Trophoblast cell (in vitro differentiated cells and primary cell): ENCODE data around the gene PAM.
"Not testable (repeated sequence)": the region's sequence is repeated elsewhere in the genome, so short reads cannot be mapped to it uniquely, and the experiment has no call there.

ENCODE experiments used
- DNase-seq, 2 donors: peaks; one replicate each; pipeline ENCODE4 v3.0.0-alpha.2; 2016
- H2AFZ ChIP-seq: 2 replicates; pipeline ENCODE4 v1.6.1; 2013; ENCODE audit warnings: low read length, moderate library complexity, mild to moderate bottlenecking; ENCODE audit not compliant: insufficient read depth, poor library complexity
- H2AK5ac ChIP-seq: 2 replicates; pipeline ENCODE4 v1.6.1; 2013; ENCODE audit warnings: mild to moderate bottlenecking, low read length
- H2BK120ac ChIP-seq: 2 replicates; pipeline ENCODE4 v1.6.1; 2013; ENCODE audit warnings: low read length, mild to moderate bottlenecking, moderate library complexity; ENCODE audit not compliant: insufficient read depth, poor library complexity
- H2BK12ac ChIP-seq: 2 replicates; pipeline ENCODE4 v1.6.1; 2013; ENCODE audit warnings: mild to moderate bottlenecking, low read length, moderate library complexity
- H2BK5ac ChIP-seq: 2 replicates; pipeline ENCODE4 v1.6.1; 2013; ENCODE audit warnings: low read length, low read depth, moderate library complexity, mild to moderate bottlenecking; ENCODE audit not compliant: poor library complexity
- H3K14ac ChIP-seq: 2 replicates; pipeline ENCODE4 v1.6.1; 2013; ENCODE audit warnings: mild to moderate bottlenecking, low read length
- H3K18ac ChIP-seq: 2 replicates; pipeline ENCODE4 v1.6.1; 2013; ENCODE audit warnings: mild to moderate bottlenecking, low read length
- H3K23ac ChIP-seq: 2 replicates; pipeline ENCODE4 v1.6.1; 2013; ENCODE audit warnings: low read length
- H3K27ac ChIP-seq: 2 replicates; pipeline ENCODE4 v1.5.1; 2013; ENCODE audit warnings: low read depth, mild to moderate bottlenecking, inconsistent platforms, low read length, moderate library complexity
- H3K27me3 ChIP-seq: 2 replicates; pipeline ENCODE4 v1.6.1; 2013; ENCODE audit warnings: inconsistent platforms, mild to moderate bottlenecking, low read length, moderate library complexity; ENCODE audit not compliant: insufficient read depth
- H3K36me3 ChIP-seq, 2 experiments: 1 replicate in 1 of 2; 2 replicates in 1 of 2; pipeline ENCODE4 v1.6.1; 2013; ENCODE audit warnings: low read length in 2 of 2, mild to moderate bottlenecking in 2 of 2, moderate library complexity in 1 of 2; ENCODE audit not compliant: insufficient read depth in 2 of 2, control insufficient read depth in 1 of 2
- H3K4ac ChIP-seq: 2 replicates; pipeline ENCODE4 v1.6.1; 2013; ENCODE audit warnings: low read depth, mild to moderate bottlenecking, low read length, moderate library complexity
- H3K4me1 ChIP-seq, 2 experiments: 1 replicate in 1 of 2; 2 replicates in 1 of 2; pipeline ENCODE4 v1.6.1; 2013; ENCODE audit warnings: low read length in 2 of 2, mild to moderate bottlenecking in 2 of 2, moderate library complexity in 1 of 2; ENCODE audit not compliant: insufficient read depth in 2 of 2, control insufficient read depth in 1 of 2
- H3K4me2 ChIP-seq: 2 replicates; pipeline ENCODE4 v1.6.1; 2013; ENCODE audit warnings: inconsistent platforms, mild to moderate bottlenecking, low read length, moderate library complexity
- H3K4me3 ChIP-seq: 2 replicates; pipeline ENCODE4 v1.5.1; 2013; ENCODE audit warnings: mild to moderate bottlenecking, low read depth, low read length, inconsistent platforms
- H3K79me1 ChIP-seq: one replicate; pipeline ENCODE4 v1.6.1; 2013; ENCODE audit warnings: low read length
- H3K79me2 ChIP-seq: 2 replicates; pipeline ENCODE4 v1.6.1; 2013; ENCODE audit warnings: low read length, mild to moderate bottlenecking; ENCODE audit not compliant: control insufficient read depth, insufficient read depth, poor library complexity
- H3K9ac ChIP-seq: 2 replicates; pipeline ENCODE4 v1.6.1; 2013; ENCODE audit warnings: mild to moderate bottlenecking, low read length
- H3K9me3 ChIP-seq: 2 replicates; pipeline ENCODE4 v1.6.1; 2013; ENCODE audit warnings: low read depth, mild to moderate bottlenecking, control low read depth, inconsistent platforms, low read length; ENCODE audit not compliant: insufficient read depth
- H4K12ac ChIP-seq: 2 replicates; pipeline ENCODE4 v1.6.1; 2013; ENCODE audit warnings: low read depth, mild to moderate bottlenecking, low read length, moderate library complexity
- H4K8ac ChIP-seq: 2 replicates; pipeline ENCODE4 v1.6.1; 2013; ENCODE audit warnings: low read depth, mild to moderate bottlenecking, low read length, moderate library complexity
- H4K91ac ChIP-seq: one replicate; pipeline ENCODE4 v1.6.1; 2013; ENCODE audit warnings: low read depth, mild to moderate bottlenecking, low read length, moderate library complexity
- WGBS: extraction: QIAGEN DNeasy Blood & Tissue Kit; methylation state at CpG from one replicate; pipeline ENCODE4 v1.1.7; 2013; ENCODE audit warnings: missing lambda C conversion rate; ENCODE audit not compliant: insufficient read length, insufficient coverage; ENCODE audit errors: extremely low coverage; 5-methylcytosine and 5-hydroxymethylcytosine counted together

Gene PAM

GRCh38 chr5:103041071-103041676, 286.1 kb downstream of the PAM start:
- peak in 1 of 2 donors; percentile 64 for DNase-seq
- no CpG with 5 or more reads among the region's 4 CpGs for WGBS
- Histone ChIP-seq H4K12ac (no peak overlapping the region), H3K4me1 (no peaks in the 10 kb centered on the region), H3K79me1 (no peaks in the 10 kb centered on the region), H3K79me2 (no peaks in the 10 kb centered on the region), H2BK120ac (no peak overlapping the region), H4K91ac (no peak overlapping the region), H3K9ac (no peak overlapping the region), H2BK5ac (no peak overlapping the region), H3K4me2 (no peak overlapping the region), H2AK5ac (no peak overlapping the region), H2AFZ (no peak overlapping the region), H3K36me3 (no peaks in the 10 kb centered on the region), H4K8ac (no peak overlapping the region), H3K23ac (no peak overlapping the region), H2BK12ac (no peak overlapping the region), H3K4ac (no peak overlapping the region), H3K18ac (no peak overlapping the region), H3K4me3 (no peak overlapping the region), H3K9me3 (no peaks in the 10 kb centered on the region), H3K27ac (no peak overlapping the region), H3K14ac (no peak overlapping the region), H3K27me3 (no peaks in the 10 kb centered on the region)

GRCh38 chr5:103046706-103047105, 291.6 kb downstream of the PAM start:
- not testable (repeated sequence) for H3K27me3 ChIP-seq, H4K8ac ChIP-seq, DNase-seq, H3K23ac ChIP-seq, H3K14ac ChIP-seq, H2AFZ ChIP-seq, H2BK120ac ChIP-seq, H4K12ac ChIP-seq, H3K4ac ChIP-seq, H2BK12ac ChIP-seq, H2AK5ac ChIP-seq, H3K79me1 ChIP-seq, H3K36me3 ChIP-seq, H4K91ac ChIP-seq, H3K4me3 ChIP-seq, H3K9ac ChIP-seq, H3K4me2 ChIP-seq, H3K18ac ChIP-seq, H3K79me2 ChIP-seq, H2BK5ac ChIP-seq, H3K9me3 ChIP-seq, H3K27ac ChIP-seq, H3K4me1 ChIP-seq
- no CpG with 5 or more reads among the region's 22 CpGs for WGBS

- Histone ChIP-seq H3K27me3 (no peaks in the 10 kb centered on the region), H2AFZ (no peak overlapping the region), H3K36me3 (no peaks in the 10 kb centered on the region), H3K18ac (no peak overlapping the region), H3K23ac (no peak overlapping the region), H2BK5ac (no peak overlapping the region), H3K79me2 (no peaks in the 10 kb centered on the region), H3K9ac (no peak overlapping the region), H3K9me3 (no peaks in the 10 kb centered on the region), H2AK5ac (no peak overlapping the region), H4K91ac (no peak overlapping the region), H3K79me1 (peaks cover 2% of the 10 kb centered on the region), H3K27ac (no peak overlapping the region), H2BK12ac (no peak overlapping the region), H2BK120ac (peak overlapping the region; percentile 11), H3K4me2 (no peak overlapping the region), H3K4me3 (no peak overlapping the region), H4K12ac (no peak overlapping the region), H4K8ac (no peak overlapping the region), H3K14ac (no peak overlapping the region), H3K4ac (no peak overlapping the region), H3K4me1 (peaks cover 0 to 1% of the 10 kb centered on the region in 2 experiments)
- no CpG with 5 or more reads among the region's 7 CpGs for WGBS
- DNase-seq: peak; percentile 13 to 70
Observed at GRCh38 chr5:103057208-103058130, 302.4 kb downstream of the PAM start.

- no peak overlapping the region for H3K14ac ChIP-seq
- no peaks in the 10 kb centered on the region for H3K9me3 ChIP-seq
- no peaks in the 10 kb centered on the region for H3K79me2 ChIP-seq
- H4K91ac ChIP-seq: peak overlapping the region; percentile 32
- peaks cover 2% of the 10 kb centered on the region for H3K79me1 ChIP-seq
- H3K9ac ChIP-seq: no peak overlapping the region
- H2BK120ac ChIP-seq: peak overlapping the region; percentile 73
- H3K36me3 ChIP-seq: no peaks in the 10 kb centered on the region
- peaks cover 0 to 1% of the 10 kb centered on the region in 2 experiments for H3K4me1 ChIP-seq
- H3K4me3 ChIP-seq: no peak overlapping the region
- peak overlapping the region; percentile 27 for H2BK5ac ChIP-seq
- no peak overlapping the region for H3K4ac ChIP-seq
- no peak overlapping the region for H4K12ac ChIP-seq
- H3K23ac ChIP-seq: no peak overlapping the region
- H3K27ac ChIP-seq: no peak overlapping the region
- no peak overlapping the region for H3K4me2 ChIP-seq
- no peak overlapping the region for H2AFZ ChIP-seq
- H4K8ac ChIP-seq: no peak overlapping the region
- no peak overlapping the region for H3K18ac ChIP-seq
- H3K27me3 ChIP-seq: no peaks in the 10 kb centered on the region
- no CpG with 5 or more reads among the region's 3 CpGs for WGBS
- DNase-seq: no peak
- H2AK5ac ChIP-seq: no peak overlapping the region
- H2BK12ac ChIP-seq: peak overlapping the region; percentile 84
Observed at GRCh38 chr5:103059525-103059924, 304.4 kb downstream of the PAM start.
